ENCODE data around the gene SMAD5. TPM values are rescaled to one million over a fixed set of nuclear protein-coding genes. Genes with fewer than 3 reads are reported as not detected.

The SMAD5 gene
- polyA plus RNA-seq, 3 donors = 7.9 to 19.2 (median 17.3) TPM

DNA sequence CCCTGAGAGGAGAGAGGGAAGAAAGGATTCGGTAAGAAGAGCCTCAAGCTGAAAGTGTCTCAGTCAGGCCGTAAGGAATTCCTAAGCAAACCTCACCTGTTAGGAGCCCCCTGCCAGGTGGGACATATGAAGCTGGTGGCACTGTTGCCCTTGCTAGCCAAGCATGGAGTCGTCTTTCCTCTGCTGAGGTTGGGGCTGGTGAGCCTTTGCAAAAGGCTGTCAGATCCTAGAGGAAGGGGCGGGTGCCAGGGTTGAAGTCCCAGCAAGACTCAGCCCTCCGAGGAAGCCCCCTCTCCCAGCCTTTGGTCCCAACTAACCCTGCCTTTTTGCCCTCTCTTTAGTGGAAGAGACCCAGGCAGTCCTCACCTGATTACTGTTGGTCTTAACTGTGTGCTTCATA lies 65.8 kb downstream of the SMAD5 start:
- Histone ChIP-seq H2AFZ (ENCODE audit: insufficient read depth, low read depth, low read length, poor library complexity, severe bottlenecking) (no peak overlapping the region), H3K9ac (ENCODE audit: insufficient read depth, low read length, poor library complexity, severe bottlenecking) (no peak overlapping the region), H3K9me3 (replicated peaks in 1 of 2; ENCODE audit: control insufficient read depth in 1 of 2, insufficient read depth in 1 of 2, low read length in 2 of 2) (no peaks in the 10 kb centered on the region), H4K20me1 (ENCODE audit: insufficient read depth, low read length) (no peaks in the 10 kb centered on the region), H3K36me3 (replicated peaks in 1 of 2; ENCODE audit: control insufficient read depth in 1 of 2, insufficient read depth in 2 of 2, low read length in 2 of 2) (no peaks in the 10 kb centered on the region), H3K79me2 (ENCODE audit: insufficient read depth, low read length) (no peaks in the 10 kb centered on the region), H3K4me2 (replicated peaks; ENCODE audit: extremely low read depth, low read length, poor library complexity, severe bottlenecking) (no peak overlapping the region), H3K4me3 (replicated peaks in 1 of 3; ENCODE audit: low read depth in 2 of 3, low read length in 3 of 3) (no peak overlapping the region), H3K27ac (ENCODE audit: low read depth in 1 of 2, low read length in 2 of 2) (no peak overlapping the region), H3K4me1 (ENCODE audit: control insufficient read depth in 1 of 2, insufficient read depth in 2 of 2, low read length in 2 of 2) (no peaks in the 10 kb centered on the region), H3K27me3 (ENCODE audit: control insufficient read depth in 2 of 2, insufficient read depth in 2 of 2, low read length in 2 of 2) (peaks cover 12 to 42% of the 10 kb centered on the region in 2 donors)
- Mint-ChIP-seq H3K27me3 (ENCODE audit: low read depth in 3 of 3) (peaks cover 40 to 82% (median 50%) of the 10 kb centered on the region in 3 donors), H3K27ac (no peak overlapping the region), H3K9me3 (peaks cover 0 to 5% (median 0%) of the 10 kb centered on the region in 7 donors), H3K4me3 (no peak overlapping the region), H3K4me1 (no peaks in the 10 kb centered on the region), H3K36me3 (no peaks in the 10 kb centered on the region)
- TF ChIP-seq, protein P1, sequence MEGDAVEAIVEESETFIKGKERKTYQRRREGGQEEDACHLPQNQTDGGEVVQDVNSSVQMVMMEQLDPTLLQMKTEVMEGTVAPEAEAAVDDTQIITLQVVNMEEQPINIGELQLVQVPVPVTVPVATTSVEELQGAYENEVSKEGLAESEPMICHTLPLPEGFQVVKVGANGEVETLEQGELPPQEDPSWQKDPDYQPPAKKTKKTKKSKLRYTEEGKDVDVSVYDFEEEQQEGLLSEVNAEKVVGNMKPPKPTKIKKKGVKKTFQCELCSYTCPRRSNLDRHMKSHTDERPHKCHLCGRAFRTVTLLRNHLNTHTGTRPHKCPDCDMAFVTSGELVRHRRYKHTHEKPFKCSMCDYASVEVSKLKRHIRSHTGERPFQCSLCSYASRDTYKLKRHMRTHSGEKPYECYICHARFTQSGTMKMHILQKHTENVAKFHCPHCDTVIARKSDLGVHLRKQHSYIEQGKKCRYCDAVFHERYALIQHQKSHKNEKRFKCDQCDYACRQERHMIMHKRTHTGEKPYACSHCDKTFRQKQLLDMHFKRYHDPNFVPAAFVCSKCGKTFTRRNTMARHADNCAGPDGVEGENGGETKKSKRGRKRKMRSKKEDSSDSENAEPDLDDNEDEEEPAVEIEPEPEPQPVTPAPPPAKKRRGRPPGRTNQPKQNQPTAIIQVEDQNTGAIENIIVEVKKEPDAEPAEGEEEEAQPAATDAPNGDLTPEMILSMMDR (IDR thresholded peaks at IDR 0.05) = no peak
- intact Hi-C loops (cut with micrococcal nuclease) = no loop called here
- DNase-seq = no peak
- WGBS (ENCODE audit: insufficient coverage) = 96% methylated on average over 3 of the region's 5 CpGs

DNA sequence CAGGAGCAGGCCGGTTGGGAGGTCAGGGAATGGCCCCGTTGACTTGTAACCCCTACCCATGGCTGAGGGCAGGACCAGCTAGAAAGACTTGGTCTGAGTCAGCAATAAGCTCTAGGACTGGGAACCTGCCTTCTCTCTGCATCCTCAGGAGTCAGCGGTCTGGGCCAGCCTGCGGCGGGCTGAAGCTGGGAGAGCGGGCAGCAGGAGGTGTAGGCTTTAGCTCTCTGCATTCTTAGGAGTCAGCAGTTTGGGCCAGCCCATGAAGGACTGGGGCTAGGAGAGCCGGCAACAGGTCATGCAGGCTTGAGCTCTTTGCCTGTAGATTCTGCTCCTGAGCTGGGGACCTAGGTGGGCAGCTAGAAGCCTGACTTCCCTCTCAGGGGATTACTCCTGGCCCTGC lies 66.8 kb downstream of the SMAD5 start:
- no peaks in the 10 kb centered on the region for H3K36me3 ChIP-seq (replicated peaks in 1 of 2; ENCODE audit: control insufficient read depth in 1 of 2, insufficient read depth in 2 of 2, low read length in 2 of 2)
- no peak overlapping the region for H3K9ac ChIP-seq (ENCODE audit: insufficient read depth, low read length, poor library complexity, severe bottlenecking)
- Mint-ChIP-seq H3K27ac (no peak overlapping the region), H3K36me3 (no peaks in the 10 kb centered on the region), H3K4me1 (no peaks in the 10 kb centered on the region), H3K27me3 (ENCODE audit: low read depth in 3 of 3) (peaks cover 36 to 74% (median 46%) of the 10 kb centered on the region in 3 donors), H3K4me3 (no peak overlapping the region), H3K9me3 (peaks cover 0 to 5% (median 0%) of the 10 kb centered on the region in 7 donors)
- H3K4me2 ChIP-seq (replicated peaks; ENCODE audit: extremely low read depth, low read length, poor library complexity, severe bottlenecking) = no peak overlapping the region
- no peaks in the 10 kb centered on the region for H3K79me2 ChIP-seq (ENCODE audit: insufficient read depth, low read length)
- 94% methylated on average over 7 of the region's 7 CpGs for WGBS (ENCODE audit: insufficient coverage)
- H3K9me3 ChIP-seq (replicated peaks in 1 of 2; ENCODE audit: control insufficient read depth in 1 of 2, insufficient read depth in 1 of 2, low read length in 2 of 2) = no peaks in the 10 kb centered on the region
- H2AFZ ChIP-seq (ENCODE audit: insufficient read depth, low read depth, low read length, poor library complexity, severe bottlenecking) = no peak overlapping the region
- H3K27ac ChIP-seq (ENCODE audit: low read depth in 1 of 2, low read length in 2 of 2) = no peak overlapping the region
- intact Hi-C loops (cut with micrococcal nuclease) = no loop called here
- peaks cover 7 to 34% of the 10 kb centered on the region in 2 donors for H3K27me3 ChIP-seq (ENCODE audit: control insufficient read depth in 2 of 2, insufficient read depth in 2 of 2, low read length in 2 of 2)
- DNase-seq = no peak
- H3K4me3 ChIP-seq (replicated peaks in 1 of 3; ENCODE audit: low read depth in 2 of 3, low read length in 3 of 3) = no peak overlapping the region
- TF ChIP-seq, protein P1 (IDR thresholded peaks at IDR 0.05) = no peak
- no peaks in the 10 kb centered on the region for H4K20me1 ChIP-seq (ENCODE audit: insufficient read depth, low read length)
- H3K4me1 ChIP-seq (ENCODE audit: control insufficient read depth in 1 of 2, insufficient read depth in 2 of 2, low read length in 2 of 2) = no peaks in the 10 kb centered on the region

Data from CD14-positive monocyte (primary cell).